Activated T-helper 2 cell treated with anti-CD3 and anti-CD28 coated beads, Interferon-gamma antibody, Interleukin-2, Interleukin-4, amounts not matched to agents 10 μg/mL and 5 μg/mL and 100 μg/mL, durations not matched to agents 14 hours and 24 hours and 36 hours (primary cell): Measurements from ENCODE around the gene OPN1SW. TPM values are rescaled to one million over a fixed set of nuclear protein-coding genes. Genes with fewer than 3 reads are reported as not detected.

Experiments
- total RNA-seq: library from RNA; stranded (reverse); gene quantifications from 2 replicates; pipeline ENCODE4 v1.2.3, GENCODE V29; 2022

OPN1SW gene
- total RNA-seq, 1 donor from 2014 or later = not detected

Other genes with a start within 250 kb of the OPN1SW start
- 0.32 and 0.48 TPM in 2 replicates for gene GARIN1A, start 103.5 kb downstream of the OPN1SW start, total RNA-seq
- gene CALU, start 36.4 kb downstream of the OPN1SW start, total RNA-seq = 53.7 and 57.4 TPM in 2 replicates
- 14.3 and 15.5 TPM in 2 replicates for gene CCDC136, start 16.2 kb upstream of the OPN1SW start, total RNA-seq
- not detected in 2 replicates for gene FLNC, start 54.6 kb upstream of the OPN1SW start, total RNA-seq
- gene ATP6V1F, start 87.1 kb upstream of the OPN1SW start, total RNA-seq = 123 and 132 TPM in 2 replicates
- gene KCP, start 134.9 kb upstream of the OPN1SW start, total RNA-seq = not detected in 2 replicates
- gene IRF5, start 162.1 kb upstream of the OPN1SW start, total RNA-seq = 25.0 and 26.0 TPM in 2 replicates